NCI-H146 treated with DMSO at 0.1 percent for 48 hours (cell line): ENCODE data around the gene PAH.

Experiments
- DNase-seq: peaks from one replicate; lab custom pipeline; 2025; ENCODE audit not compliant: unreplicated experiment; lab: John Stamatoyannopoulos, UW

The PAH gene

GRCh38 chr12:102917026-102917787, at the start of gene PAH:
PAH (minus strand) TSS chr12:102917244; CDS start chr12:102917130, 114 bp downstream.
- peak; percentile 72 for DNase-seq

GRCh38 chr12:102966200-102966863, 49.3 kb upstream of the PAH start:
- DNase-seq: peak; percentile 19

DNA sequence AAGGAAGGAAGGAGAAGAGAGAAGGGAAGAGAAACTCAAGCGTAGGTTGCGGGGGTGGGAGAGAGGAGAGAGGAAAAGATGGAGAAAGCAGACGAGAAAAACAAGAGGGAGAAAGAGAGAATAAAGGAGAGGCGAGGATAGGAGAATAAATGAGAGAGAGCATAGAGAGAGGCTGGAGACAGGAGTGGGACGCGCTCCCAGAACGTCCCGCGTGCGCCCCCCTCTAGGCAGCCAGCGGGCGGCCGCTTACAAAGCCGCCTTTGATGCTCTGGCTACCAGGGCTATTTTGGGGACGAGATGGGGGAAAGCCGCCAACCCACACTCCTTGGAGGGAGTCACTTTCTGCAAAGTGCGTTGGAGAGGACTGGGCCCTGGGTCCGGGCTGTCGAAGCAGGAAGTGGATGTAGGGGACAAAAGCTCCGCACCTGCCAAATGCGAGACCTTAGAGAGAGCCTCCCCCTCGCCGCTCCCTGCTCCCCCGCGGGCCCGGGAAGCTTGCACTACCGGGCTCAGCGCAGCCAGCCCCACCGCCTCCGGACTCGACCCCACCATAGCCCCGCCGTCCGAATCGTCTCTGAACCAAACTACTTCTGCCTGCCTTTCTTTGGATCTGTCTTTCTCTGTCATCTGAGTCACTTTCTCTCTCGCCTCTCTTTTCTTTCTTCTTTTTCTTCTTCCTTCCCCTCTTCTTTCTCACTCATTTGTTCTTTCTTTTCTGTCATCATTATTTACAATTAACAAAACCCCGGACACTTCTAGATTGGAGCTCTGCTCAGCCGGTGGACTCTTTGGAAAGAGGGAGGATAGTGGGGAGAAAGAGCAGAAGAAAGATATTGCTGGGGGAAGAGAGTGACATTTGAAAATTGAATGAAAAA, 48.5 kb upstream of the PAH start:
- DNase-seq: peak; percentile 43

DNA sequence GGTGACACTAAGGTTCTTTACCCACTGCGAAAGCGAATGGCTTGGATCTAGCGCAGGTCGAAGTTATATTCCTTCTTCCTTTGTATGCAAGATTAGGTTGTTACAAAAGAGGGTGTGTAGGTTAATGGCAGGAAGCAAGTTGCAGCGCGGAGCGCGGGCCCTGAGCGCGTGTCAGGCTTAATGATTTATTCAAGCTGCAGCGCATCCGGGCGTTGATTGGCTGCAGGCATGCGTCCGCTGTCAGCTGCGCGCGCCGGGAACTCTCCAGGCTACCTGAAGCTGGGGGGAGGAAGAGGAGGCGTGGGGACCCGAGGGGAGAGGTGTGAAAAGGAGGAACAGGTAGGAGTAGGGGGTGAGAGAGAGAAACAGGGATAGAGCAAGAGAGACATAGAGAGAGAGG, 47.8 kb upstream of the PAH start:
- DNase-seq: peak; percentile 80

DNA sequence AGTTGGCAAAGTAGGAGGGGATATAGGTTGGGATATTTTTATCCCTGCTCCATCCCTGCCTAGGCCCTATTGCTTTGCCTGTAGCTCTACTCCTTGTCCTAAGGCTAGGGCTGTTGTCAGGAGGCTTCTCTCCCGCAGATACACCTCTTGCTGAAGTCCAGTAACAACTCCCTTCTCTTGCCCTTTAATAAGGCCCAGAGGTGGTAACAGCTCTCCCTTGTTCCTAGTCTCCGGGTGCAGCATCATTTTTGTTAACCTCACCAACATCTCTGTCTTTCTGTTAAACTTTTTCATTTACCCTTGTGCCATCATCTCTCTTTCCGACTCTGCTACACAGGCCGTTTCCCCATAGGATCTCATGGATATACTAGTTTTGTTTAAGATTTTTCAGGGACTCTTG, 46.8 kb upstream of the PAH start:
- no peak for DNase-seq

DNA sequence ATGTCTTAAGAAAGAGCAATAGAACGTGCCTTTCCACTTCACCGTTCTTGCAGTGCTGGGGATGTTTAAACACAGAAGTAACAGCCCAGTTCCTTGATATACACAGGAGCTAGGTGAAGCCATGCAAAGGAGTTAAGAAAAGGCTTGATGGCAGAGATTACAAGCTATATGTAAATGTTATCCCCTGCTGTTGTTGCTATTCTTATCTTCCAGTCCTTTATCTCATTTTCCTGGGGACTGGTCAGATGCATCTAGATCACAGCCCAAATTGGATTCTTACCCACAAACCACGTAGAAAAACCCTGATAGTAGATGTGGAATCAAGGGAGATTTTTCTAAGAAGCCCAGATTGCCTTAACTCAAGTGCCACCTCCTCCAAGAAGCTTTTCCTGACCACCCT, 45.9 kb upstream of the PAH start:
- DNase-seq: peak; percentile 64

- DNase-seq: peak; percentile 60
Measured at GRCh38 chr12:102962532-102962931, 45.5 kb upstream of the PAH start.

DNA sequence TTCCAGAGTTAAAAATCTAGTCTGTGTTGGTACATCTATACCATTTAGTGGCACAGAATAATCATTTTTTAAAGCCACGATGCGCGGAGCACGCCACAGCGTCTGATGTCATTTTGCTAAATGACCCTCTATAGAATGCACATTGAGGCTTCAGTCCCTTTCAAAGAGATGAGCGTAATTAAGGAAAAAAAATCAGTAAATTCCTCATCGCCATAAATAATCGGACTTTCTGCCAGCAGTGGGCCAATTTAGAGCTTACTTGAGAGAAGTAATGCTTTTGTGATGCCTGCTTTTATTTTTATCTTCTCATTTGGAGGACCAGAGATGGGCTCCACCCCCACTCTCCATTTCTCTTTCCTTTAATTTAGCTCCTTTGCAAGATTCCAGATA, 44.4 kb upstream of the PAH start:
- peak; percentile 80 for DNase-seq

DNA sequence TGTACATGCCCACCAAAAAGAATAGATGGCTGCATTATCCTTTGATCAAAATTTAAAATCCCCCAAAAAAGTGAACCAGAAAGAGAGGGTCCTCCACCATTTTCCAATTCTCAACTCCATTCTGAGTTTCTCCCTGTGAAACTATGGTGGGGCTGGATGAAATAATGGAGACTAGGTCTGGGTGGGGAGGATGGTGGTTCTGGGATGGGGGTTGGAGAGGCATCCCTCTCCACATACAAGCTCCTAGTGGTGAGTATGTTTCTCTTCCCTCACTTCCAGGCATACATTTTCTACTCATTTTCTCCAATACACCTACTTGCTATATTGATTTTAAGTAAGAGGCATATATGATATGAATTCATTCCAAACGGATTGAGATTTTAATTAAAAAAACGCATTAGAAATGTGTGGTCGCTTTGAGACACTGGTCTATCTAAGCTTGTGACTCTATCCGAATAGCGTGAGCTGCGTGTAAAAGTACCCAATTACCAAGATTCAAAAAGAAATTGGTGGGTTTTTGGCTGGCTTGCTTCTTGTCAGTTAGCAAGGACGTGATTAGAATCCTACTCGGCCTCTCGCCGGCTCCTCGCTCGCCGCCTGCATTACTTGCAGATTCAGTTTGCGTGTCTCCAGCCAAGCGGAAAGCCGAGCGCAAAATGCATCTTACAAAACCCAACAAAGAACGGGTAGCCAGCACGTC, 43.9 kb upstream of the PAH start:
- DNase-seq: peak; percentile 78

- DNase-seq: peak; percentile 58
Measured at GRCh38 chr12:102959391-102959790, 42.3 kb upstream of the PAH start.

DNA sequence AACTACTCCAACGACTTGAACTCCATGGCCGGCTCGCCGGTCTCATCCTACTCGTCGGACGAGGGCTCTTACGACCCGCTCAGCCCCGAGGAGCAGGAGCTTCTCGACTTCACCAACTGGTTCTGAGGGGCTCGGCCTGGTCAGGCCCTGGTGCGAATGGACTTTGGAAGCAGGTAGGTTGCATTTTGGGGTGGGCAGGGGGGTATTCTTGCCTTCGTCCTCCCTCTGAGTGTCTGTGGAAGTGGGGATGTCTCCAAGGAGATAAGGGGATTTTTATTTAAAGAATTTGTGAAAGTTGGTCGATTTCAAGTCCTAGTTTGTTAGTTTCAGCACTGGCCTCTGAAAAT, 41.8 kb upstream of the PAH start:
- peak; percentile 38 for DNase-seq

DNA sequence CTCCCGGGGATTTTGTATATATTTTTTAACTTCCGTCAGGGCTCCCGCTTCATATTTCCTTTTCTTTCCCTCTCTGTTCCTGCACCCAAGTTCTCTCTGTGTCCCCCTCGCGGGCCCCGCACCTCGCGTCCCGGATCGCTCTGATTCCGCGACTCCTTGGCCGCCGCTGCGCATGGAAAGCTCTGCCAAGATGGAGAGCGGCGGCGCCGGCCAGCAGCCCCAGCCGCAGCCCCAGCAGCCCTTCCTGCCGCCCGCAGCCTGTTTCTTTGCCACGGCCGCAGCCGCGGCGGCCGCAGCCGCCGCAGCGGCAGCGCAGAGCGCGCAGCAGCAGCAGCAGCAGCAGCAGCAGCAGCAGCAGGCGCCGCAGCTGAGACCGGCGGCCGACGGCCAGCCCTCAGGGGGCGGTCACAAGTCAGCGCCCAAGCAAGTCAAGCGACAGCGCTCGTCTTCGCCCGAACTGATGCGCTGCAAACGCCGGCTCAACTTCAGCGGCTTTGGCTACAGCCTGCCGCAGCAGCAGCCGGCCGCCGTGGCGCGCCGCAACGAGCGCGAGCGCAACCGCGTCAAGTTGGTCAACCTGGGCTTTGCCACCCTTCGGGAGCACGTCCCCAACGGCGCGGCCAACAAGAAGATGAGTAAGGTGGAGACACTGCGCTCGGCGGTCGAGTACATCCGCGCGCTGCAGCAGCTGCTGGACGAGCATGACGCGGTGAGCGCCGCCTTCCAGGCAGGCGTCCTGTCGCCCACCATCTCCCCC, 41.2 kb upstream of the PAH start:
- no peak for DNase-seq

- peak; percentile 91 for DNase-seq
Measured at GRCh38 chr12:102957339-102958050, 40.5 kb upstream of the PAH start, which contains the start of gene ASCL1. ASCL1 (plus strand) TSS chr12:102957674; CDS start chr12:102958245, 571 bp downstream.

DNA sequence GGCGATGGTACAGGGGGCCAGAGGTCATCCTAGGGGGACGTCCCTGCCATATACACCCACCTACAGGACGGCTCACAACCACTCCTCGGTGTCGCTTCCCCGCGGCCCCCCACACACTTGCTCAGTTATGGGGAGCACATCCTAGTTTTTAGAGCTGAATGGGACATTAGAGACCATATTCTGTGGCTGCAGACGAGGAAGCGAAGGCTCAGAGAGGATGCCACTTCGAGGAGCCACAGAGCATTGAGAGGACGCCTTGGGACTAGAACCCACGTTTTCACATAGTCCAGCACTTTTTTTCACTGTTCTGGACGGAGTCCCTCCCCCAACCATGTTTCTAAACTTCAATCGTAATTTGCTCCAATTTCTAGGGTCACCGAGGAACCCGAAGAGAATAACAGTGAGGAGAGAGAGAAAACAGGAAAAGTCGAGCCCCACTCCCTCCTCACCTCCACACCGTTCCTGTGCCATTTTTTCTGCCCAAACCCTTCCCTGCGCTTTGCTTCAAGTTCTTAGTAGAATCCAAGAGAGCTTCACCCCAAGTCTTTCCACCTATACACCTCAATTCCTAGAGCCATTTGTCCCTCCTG, 39.8 kb upstream of the PAH start:
- no peak for DNase-seq

DNA sequence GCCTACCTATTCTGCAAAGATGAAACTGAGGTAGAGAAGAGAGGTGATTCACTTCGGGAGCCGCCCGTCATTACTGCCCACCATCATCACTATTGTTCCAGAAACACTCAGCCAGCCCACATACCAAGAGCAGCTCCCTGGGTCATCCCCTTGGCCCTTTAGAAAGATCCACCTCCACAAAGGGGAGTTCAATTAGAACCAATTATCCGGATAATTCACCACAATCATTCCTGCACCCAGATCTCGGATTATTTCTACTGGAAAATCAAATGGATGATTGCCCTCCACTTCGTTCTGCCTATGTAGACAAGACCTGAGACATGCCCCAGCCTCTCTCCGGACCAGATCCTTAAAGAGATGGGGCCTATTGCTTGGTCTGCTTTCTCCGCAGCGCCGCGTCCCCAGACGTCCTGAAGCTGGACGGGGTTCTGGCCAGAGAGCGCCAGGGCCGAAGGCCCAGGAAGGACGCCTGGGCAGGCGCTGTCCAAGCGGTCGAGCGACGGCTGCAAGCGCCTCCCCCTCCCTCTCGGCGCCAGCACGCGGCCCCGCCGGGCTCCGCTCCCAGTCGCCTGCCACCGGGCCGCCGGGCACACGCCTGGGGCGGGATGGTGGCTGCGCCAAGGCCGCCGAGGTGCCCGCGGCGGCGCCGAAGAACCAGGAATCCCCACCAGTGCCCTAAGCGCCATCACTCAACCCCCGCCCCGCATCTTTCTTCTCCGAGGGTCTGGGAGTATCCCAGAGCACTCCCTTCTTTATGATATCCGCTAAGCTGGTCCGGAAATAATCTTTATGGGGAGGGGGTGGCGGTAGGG, 39.1 kb upstream of the PAH start:
- peak; percentile 65 for DNase-seq

DNA sequence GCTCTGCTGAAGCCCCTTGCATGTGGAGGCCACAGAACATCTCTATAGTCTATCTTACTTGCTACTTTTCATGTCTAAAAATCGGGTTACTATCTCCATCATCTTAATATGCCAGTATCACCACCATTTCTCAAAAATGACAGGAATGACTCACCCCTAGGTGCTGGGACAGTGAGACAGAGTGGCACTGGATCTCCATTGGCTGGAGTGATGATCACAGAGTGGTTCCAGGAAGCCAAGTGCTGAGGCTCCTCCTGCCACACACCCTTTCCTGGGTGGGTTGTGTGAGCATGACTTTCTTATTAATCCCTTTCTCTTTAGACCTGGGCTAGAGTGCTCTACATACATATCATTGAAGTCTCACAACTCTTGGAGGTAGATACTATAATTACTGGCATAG, 37.1 kb upstream of the PAH start:
- no peak for DNase-seq

GRCh38 chr12:102953221-102953620, 36.2 kb upstream of the PAH start:
- DNase-seq: no peak

GRCh38 chr12:102951841-102952240, 34.8 kb upstream of the PAH start:
- DNase-seq: no peak
